ENCODE measurements around the gene RANBP10. TPM values are rescaled to one million over a fixed set of nuclear protein-coding genes. Genes with fewer than 3 reads are reported as not detected.

RANBP10 gene
- total RNA-seq, 1 donor from 2014 or later = 4.7 TPM

DNA sequence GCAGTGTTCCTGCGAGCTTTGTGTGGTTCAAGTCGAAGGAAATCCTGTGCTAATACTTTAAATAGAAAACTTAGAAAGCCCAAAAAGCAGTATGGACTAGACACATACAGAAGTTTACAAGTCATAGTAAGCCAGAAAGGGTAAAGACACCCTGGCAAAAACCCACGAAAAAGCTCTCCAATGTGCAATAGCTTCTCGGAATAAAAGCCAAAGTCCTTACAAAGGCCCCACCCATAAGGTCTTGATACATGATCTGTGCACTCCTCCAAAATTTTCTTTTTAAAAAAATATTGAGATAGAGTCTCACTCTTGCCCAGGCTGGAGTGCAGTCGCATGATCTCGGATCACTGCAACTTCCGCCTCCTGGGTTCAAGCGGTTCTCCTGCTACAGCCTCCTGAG, 129.4 kb downstream of the RANBP10 start:
- H3K27me3 ChIP-seq (ENCODE audit: control insufficient read depth in 3 of 3, insufficient read depth in 3 of 3, low read length in 3 of 3) = no peaks in the 10 kb centered on the region
- H3K4me3 ChIP-seq (ENCODE audit: low read length in 3 of 3) = no peak overlapping the region
- H3K27ac ChIP-seq (ENCODE audit: low read depth, low read length) = no peak overlapping the region
- no peak overlapping the region for H3K9ac ChIP-seq (ENCODE audit: low read depth in 1 of 3, low read length in 3 of 3)
- H3K36me3 ChIP-seq (ENCODE audit: control insufficient read depth in 3 of 3, insufficient read depth in 3 of 3, low read length in 3 of 3) = peaks cover 0 to 5% (median 3%) of the 10 kb centered on the region in 3 donors
- no peaks in the 10 kb centered on the region for H3K9me3 ChIP-seq (ENCODE audit: control insufficient read depth in 3 of 3, low read length in 3 of 3)
- peaks cover 15 to 27% (median 22%) of the 10 kb centered on the region in 3 donors for H3K4me1 ChIP-seq (ENCODE audit: control insufficient read depth in 3 of 3, insufficient read depth in 3 of 3, low read length in 3 of 3)

DNA sequence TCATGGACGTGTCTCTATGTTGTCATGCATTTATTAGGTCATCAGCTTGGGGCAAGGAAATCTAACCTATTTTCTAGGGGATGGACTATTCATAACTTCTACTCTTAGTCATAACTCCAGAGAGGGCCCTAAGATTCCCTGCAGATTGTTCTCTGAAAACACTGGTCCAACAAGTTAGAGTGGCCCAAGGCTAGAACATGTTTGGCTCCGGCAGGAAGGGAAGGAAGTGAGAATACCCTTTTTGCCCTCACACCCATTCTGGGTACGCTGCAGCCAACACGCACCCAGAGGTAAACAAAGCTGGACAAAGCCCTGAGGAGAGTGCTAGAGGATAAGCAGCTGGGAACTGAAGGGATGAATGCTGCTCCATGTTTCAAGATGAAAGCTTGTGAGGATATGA, 129.8 kb downstream of the RANBP10 start:
- no peaks in the 10 kb centered on the region for H3K9me3 ChIP-seq (ENCODE audit: control insufficient read depth in 3 of 3, low read length in 3 of 3)

DNA sequence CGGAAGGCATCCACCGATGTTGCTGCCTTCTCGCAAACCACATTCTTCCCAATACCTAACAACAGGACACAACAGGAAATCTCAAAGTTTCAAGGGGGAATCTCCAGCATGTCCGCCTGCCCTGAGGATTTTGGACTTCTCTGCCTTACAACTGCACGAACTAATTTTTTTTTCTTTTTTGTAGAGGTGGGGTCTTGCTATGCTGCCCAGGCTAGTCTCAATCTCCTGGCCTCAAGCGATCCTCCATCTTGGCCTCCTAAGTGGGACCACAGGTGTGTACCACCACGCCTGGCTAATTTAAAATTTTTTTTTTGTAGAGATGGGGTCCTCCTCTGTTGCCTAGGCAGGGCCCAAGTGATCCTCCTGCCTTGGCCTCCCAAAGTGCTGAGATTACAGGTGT, 130.4 kb downstream of the RANBP10 start:
- H3K9ac ChIP-seq (ENCODE audit: low read depth in 1 of 3, low read length in 3 of 3) = no peak overlapping the region
- peaks cover 15 to 27% (median 22%) of the 10 kb centered on the region in 3 donors for H3K4me1 ChIP-seq (ENCODE audit: control insufficient read depth in 3 of 3, insufficient read depth in 3 of 3, low read length in 3 of 3)
- H3K27me3 ChIP-seq (ENCODE audit: control insufficient read depth in 3 of 3, insufficient read depth in 3 of 3, low read length in 3 of 3) = no peaks in the 10 kb centered on the region
- H3K4me3 ChIP-seq (ENCODE audit: low read length in 3 of 3) = no peak overlapping the region
- H3K27ac ChIP-seq (ENCODE audit: low read depth, low read length) = no peak overlapping the region
- H3K9me3 ChIP-seq (ENCODE audit: control insufficient read depth in 3 of 3, low read length in 3 of 3) = no peaks in the 10 kb centered on the region
- peaks cover 0 to 5% (median 3%) of the 10 kb centered on the region in 3 donors for H3K36me3 ChIP-seq (ENCODE audit: control insufficient read depth in 3 of 3, insufficient read depth in 3 of 3, low read length in 3 of 3)

More for the DNA sequence above, 129.8 kb downstream of the RANBP10 start:
- Histone ChIP-seq H3K27ac (ENCODE audit: low read depth, low read length) (no peak overlapping the region), H3K27me3 (ENCODE audit: control insufficient read depth in 3 of 3, insufficient read depth in 3 of 3, low read length in 3 of 3) (no peaks in the 10 kb centered on the region), H3K4me3 (ENCODE audit: low read length in 3 of 3) (no peak overlapping the region), H3K36me3 (ENCODE audit: control insufficient read depth in 3 of 3, insufficient read depth in 3 of 3, low read length in 3 of 3) (peaks cover 0 to 5% (median 3%) of the 10 kb centered on the region in 3 donors), H3K9ac (ENCODE audit: low read depth in 1 of 3, low read length in 3 of 3) (no peak overlapping the region), H3K4me1 (ENCODE audit: control insufficient read depth in 3 of 3, insufficient read depth in 3 of 3, low read length in 3 of 3) (peaks cover 15 to 27% (median 22%) of the 10 kb centered on the region in 3 donors)

DNA sequence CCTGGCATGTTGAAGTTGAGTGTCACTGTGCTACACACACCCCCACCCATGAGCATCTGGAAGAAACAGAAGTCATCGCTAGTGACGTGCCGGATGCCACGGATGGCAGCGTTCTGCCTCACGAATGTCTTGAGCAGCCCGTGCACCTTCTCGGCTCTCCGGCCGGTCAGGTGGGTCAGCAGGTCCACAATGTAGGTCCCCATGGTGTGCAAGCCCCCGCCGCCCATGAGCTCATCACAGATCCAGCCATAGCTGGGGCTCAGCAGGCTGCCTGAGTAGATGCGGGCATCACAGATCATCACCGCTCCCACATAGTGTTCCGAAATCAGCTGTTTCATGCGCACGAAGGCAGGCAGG, 130.8 kb downstream of the RANBP10 start:
- H3K36me3 ChIP-seq (ENCODE audit: control insufficient read depth in 3 of 3, insufficient read depth in 3 of 3, low read length in 3 of 3) = peaks cover 0 to 5% (median 3%) of the 10 kb centered on the region in 3 donors
- H3K27ac ChIP-seq (ENCODE audit: low read depth, low read length) = no peak overlapping the region
- H3K4me3 ChIP-seq (ENCODE audit: low read length in 3 of 3) = no peak overlapping the region
- no peaks in the 10 kb centered on the region for H3K9me3 ChIP-seq (ENCODE audit: control insufficient read depth in 3 of 3, low read length in 3 of 3)
- H3K4me1 ChIP-seq (ENCODE audit: control insufficient read depth in 3 of 3, insufficient read depth in 3 of 3, low read length in 3 of 3) = peaks cover 15 to 27% (median 22%) of the 10 kb centered on the region in 3 donors
- no peak overlapping the region for H3K9ac ChIP-seq (ENCODE audit: low read depth in 1 of 3, low read length in 3 of 3)
- no peaks in the 10 kb centered on the region for H3K27me3 ChIP-seq (ENCODE audit: control insufficient read depth in 3 of 3, insufficient read depth in 3 of 3, low read length in 3 of 3)

DNA sequence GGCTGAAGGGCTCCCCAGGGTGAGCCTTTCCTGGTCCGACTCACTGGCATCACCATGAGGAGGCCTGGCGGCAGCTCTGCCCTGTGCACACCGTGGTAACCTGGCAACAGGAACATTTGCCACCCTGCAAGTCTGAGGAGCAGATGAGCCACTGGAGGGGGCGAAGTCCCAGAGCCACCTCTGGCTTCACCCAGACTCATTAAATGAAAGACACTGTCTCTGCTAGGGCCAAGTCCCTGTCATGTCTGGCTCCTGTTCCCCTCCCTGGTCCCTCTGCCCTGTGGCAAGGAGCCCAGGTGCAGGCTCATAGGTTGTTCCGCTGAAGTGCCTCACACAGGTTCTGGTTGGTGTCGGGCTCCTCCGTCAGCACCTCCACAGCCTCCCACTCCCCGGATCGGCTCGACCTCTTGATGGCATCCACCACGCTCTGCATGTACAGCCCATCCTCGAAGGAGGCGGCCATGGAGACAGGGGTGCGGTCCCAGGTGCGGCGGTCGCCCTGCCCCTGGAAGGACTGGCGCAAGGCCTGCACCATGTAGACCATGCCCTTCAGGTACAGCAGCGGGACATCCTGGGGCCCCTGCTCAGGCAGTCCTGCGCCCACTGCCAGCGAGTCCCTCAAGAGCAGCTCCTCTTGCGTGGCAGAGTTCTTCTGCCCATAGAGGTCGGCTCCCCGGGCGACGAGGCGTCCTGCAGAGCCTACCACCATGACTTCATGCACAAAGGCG, 131.3 kb downstream of the RANBP10 start:
- H3K9ac ChIP-seq (ENCODE audit: low read depth in 1 of 3, low read length in 3 of 3) = peak overlapping the region in 1 of 3 donors; percentile 8
- no peaks in the 10 kb centered on the region for H3K9me3 ChIP-seq (ENCODE audit: control insufficient read depth in 3 of 3, low read length in 3 of 3)
- no peaks in the 10 kb centered on the region for H3K27me3 ChIP-seq (ENCODE audit: control insufficient read depth in 3 of 3, insufficient read depth in 3 of 3, low read length in 3 of 3)
- no peak overlapping the region for H3K4me3 ChIP-seq (ENCODE audit: low read length in 3 of 3)
- peaks cover 15 to 27% (median 22%) of the 10 kb centered on the region in 3 donors for H3K4me1 ChIP-seq (ENCODE audit: control insufficient read depth in 3 of 3, insufficient read depth in 3 of 3, low read length in 3 of 3)
- H3K27ac ChIP-seq (ENCODE audit: low read depth, low read length) = peak overlapping the region; percentile 48
- peaks cover 0 to 5% (median 3%) of the 10 kb centered on the region in 3 donors for H3K36me3 ChIP-seq (ENCODE audit: control insufficient read depth in 3 of 3, insufficient read depth in 3 of 3, low read length in 3 of 3)

DNA sequence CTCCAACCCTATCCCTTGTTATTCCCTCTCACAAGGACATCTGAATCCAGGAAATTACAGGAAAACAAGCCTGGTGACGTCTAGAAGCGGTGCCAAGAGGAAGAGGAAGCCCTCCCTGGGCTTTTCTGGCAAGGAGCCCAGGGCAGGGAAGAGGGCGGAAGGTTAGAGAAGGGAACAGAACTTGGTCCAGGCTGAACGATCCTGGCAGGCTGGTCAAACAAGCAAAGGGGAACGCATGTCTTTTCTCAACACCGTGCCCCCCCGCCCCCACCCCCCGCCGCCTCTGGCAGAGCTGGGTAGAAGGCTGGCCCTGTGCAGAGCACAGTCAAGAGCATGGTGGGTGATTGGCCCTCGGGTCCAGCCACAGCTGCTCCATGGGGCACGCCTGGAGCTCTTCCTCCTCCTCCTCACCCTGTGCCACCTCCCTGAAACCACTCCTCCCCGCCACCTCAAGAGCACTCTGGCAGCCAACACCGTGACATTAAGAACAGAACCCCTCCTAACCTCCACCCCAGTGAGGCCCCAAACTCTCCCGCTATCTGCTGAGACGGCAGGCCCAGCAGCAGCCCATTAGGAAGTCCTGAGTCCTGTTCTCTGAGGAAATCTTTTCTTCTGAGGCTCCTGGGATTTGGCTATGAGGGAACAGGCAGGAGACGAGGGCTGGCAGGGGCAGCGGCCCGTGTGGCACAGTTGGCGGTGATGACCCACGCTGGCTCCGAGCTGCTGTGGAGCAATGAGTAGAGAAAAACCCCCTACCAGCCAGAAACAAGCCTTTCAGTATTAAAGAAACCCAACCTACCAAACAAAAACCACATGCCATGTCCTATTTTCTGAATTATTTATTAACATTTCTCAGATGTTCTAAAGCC, 132.4 kb downstream of the RANBP10 start:
- Histone ChIP-seq H3K4me3 (ENCODE audit: low read length in 3 of 3) (no peak overlapping the region), H3K9ac (ENCODE audit: low read depth in 1 of 3, low read length in 3 of 3) (peak overlapping the region in 1 of 3 donors; percentile 19), H3K27me3 (ENCODE audit: control insufficient read depth in 3 of 3, insufficient read depth in 3 of 3, low read length in 3 of 3) (no peaks in the 10 kb centered on the region), H3K4me1 (ENCODE audit: control insufficient read depth in 3 of 3, insufficient read depth in 3 of 3, low read length in 3 of 3) (peaks cover 15 to 27% (median 22%) of the 10 kb centered on the region in 3 donors), H3K27ac (ENCODE audit: low read depth, low read length) (peak overlapping the region; percentile 78), H3K9me3 (ENCODE audit: control insufficient read depth in 3 of 3, low read length in 3 of 3) (no peaks in the 10 kb centered on the region), H3K36me3 (ENCODE audit: control insufficient read depth in 3 of 3, insufficient read depth in 3 of 3, low read length in 3 of 3) (peaks cover 0 to 5% (median 3%) of the 10 kb centered on the region in 3 donors)

Small RNA genes lying within 50 kb of the gene (small RNA-seq; reads per million reads assigned to genes)
- not detected for gene AC040162.2

Other genes with a start within 250 kb of the RANBP10 start
- gene CTCF, start 244.0 kb downstream of the RANBP10 start, total RNA-seq = 31.3 TPM
- gene CARMIL2, start 161.4 kb downstream of the RANBP10 start, total RNA-seq = not detected
- 10.4 TPM for gene ACD, start 146.3 kb downstream of the RANBP10 start, total RNA-seq
- gene PARD6A, start 145.6 kb downstream of the RANBP10 start, total RNA-seq = 0.52 TPM
- gene ENKD1, start 139.8 kb downstream of the RANBP10 start, total RNA-seq = 5.2 TPM
- gene C16orf86, start 139.7 kb downstream of the RANBP10 start, total RNA-seq = 3.1 TPM
- gene GFOD2, start 87.2 kb downstream of the RANBP10 start, total RNA-seq = 12.5 TPM
- gene TSNAXIP1, start 329 bp upstream of the RANBP10 start, total RNA-seq = 0.52 TPM
- 35.5 TPM for gene THAP11, start 35.8 kb upstream of the RANBP10 start, total RNA-seq
- 94.5 TPM for gene NUTF2, start 40.4 kb upstream of the RANBP10 start, total RNA-seq
- gene CENPT, start 41.1 kb upstream of the RANBP10 start, total RNA-seq = 14.6 TPM
- gene EDC4, start 66.5 kb upstream of the RANBP10 start, total RNA-seq = 66.3 TPM
- 1.0 TPM for gene NRN1L, start 78.3 kb upstream of the RANBP10 start, total RNA-seq
- 9.9 TPM for gene PSKH1, start 86.7 kb upstream of the RANBP10 start, total RNA-seq
- gene CTRL, start 125.3 kb upstream of the RANBP10 start, total RNA-seq = 1.0 TPM
- 28.7 TPM for gene PSMB10, start 130.3 kb upstream of the RANBP10 start, total RNA-seq
- 4.2 TPM for gene LCAT, start 137.6 kb upstream of the RANBP10 start, total RNA-seq
- gene SLC12A4, start 162.1 kb upstream of the RANBP10 start, total RNA-seq = 27.1 TPM
- gene DPEP3, start 173.9 kb upstream of the RANBP10 start, total RNA-seq = not detected
- 1.0 TPM for gene DPEP2, start 192.9 kb upstream of the RANBP10 start, total RNA-seq
- gene DPEP2NB, start 209.4 kb upstream of the RANBP10 start, total RNA-seq = not detected
- gene DDX28, start 216.7 kb upstream of the RANBP10 start, total RNA-seq = 14.1 TPM
- 15.1 TPM for gene DUS2, start 216.7 kb upstream of the RANBP10 start, total RNA-seq

All from skeletal muscle tissue (tissue), 5 donors.